MM.1S (cell line): ENCODE results near the gene RELL1.

Source experiments
- DNase-seq: peaks from one replicate; pipeline ENCODE4 v3.0.0-alpha.2; 2015
- H2AFZ ChIP-seq: fragments of 300-600 bp; sonication (generic); 2 replicates; pipeline ENCODE4 v1.6.0; 2016; ENCODE audit warnings: antibody characterized with exemption, low read length
- H3F3A ChIP-seq: fragments of 300-600 bp; sonication (generic); 2 replicates; pipeline ENCODE4 v1.6.1; 2016; ENCODE audit warnings: mild to moderate bottlenecking, antibody characterized with exemption, low read length, moderate library complexity, mixed read lengths; ENCODE audit not compliant: insufficient read depth
- H3K27ac ChIP-seq: fragments of 300-600 bp; sonication (generic); 2 replicates; pipeline ENCODE4 v1.5.1; 2016; ENCODE audit warnings: mild to moderate bottlenecking, low read length
- H3K27me3 ChIP-seq: fragments of 300-600 bp; sonication (generic); replicated peaks from 2 replicates; pipeline ENCODE4 v1.6.0; 2016; ENCODE audit warnings: low read length; ENCODE audit not compliant: insufficient read depth
- H3K36me3 ChIP-seq: fragments of 300-600 bp; sonication (generic); replicated peaks from 2 replicates; pipeline ENCODE4 v1.6.1; 2016; ENCODE audit warnings: mild to moderate bottlenecking, low read length, mixed read lengths; ENCODE audit not compliant: insufficient read depth
- H3K4me1 ChIP-seq: fragments of 300-600 bp; sonication (generic); 2 replicates; pipeline ENCODE4 v1.6.1; 2016; ENCODE audit warnings: low read length, mixed read lengths
- H3K4me2 ChIP-seq: fragments of 300-600 bp; sonication (generic); 2 replicates; pipeline ENCODE4 v1.6.0; 2016; ENCODE audit warnings: low read depth, low read length
- H3K4me3 ChIP-seq: fragments of 300-600 bp; sonication (generic); 2 replicates; pipeline ENCODE4 v1.5.1; 2016; ENCODE audit warnings: low read length, mixed read lengths
- H3K79me2 ChIP-seq: fragments of 300-600 bp; sonication (generic); 2 replicates; pipeline ENCODE4 v1.6.1; 2016; ENCODE audit warnings: mixed run types, low read length, mixed read lengths
- H3K9ac ChIP-seq: fragments of 300-600 bp; sonication (generic); 2 replicates; pipeline ENCODE4 v1.6.1; 2016; ENCODE audit warnings: low read length, mixed read lengths
- H3K9me2 ChIP-seq: fragments of 300-600 bp; sonication (generic); replicated peaks from 2 replicates; pipeline ENCODE4 v1.6.1; 2016; ENCODE audit warnings: mild to moderate bottlenecking, low read length, mixed read lengths; ENCODE audit not compliant: insufficient read depth
- H3K9me3 ChIP-seq: fragments of 300-600 bp; sonication (generic); replicated peaks from 2 replicates; pipeline ENCODE4 v1.6.1; 2016; ENCODE audit warnings: mild to moderate bottlenecking, low read length, mixed read lengths; ENCODE audit not compliant: insufficient read depth
- H4K20me1 ChIP-seq: fragments of 300-600 bp; sonication (generic); 2 replicates; pipeline ENCODE4 v1.6.1; 2016; ENCODE audit warnings: mild to moderate bottlenecking, low read length, moderate library complexity, mixed read lengths; ENCODE audit not compliant: insufficient read depth
- EZH2 ChIP-seq: fragments of 300-600 bp; sonication (generic); optimal IDR thresholded peaks from 2 replicates; pipeline ENCODE3; 2017; ENCODE audit warnings: low read depth, mild to moderate bottlenecking, antibody characterized with exemption, low read length, mixed read lengths
- EZH2phosphoT487 ChIP-seq: fragments of 300-600 bp; sonication (generic); IDR thresholded peaks from 2 replicates; pipeline ENCODE4 v1.6.1; 2018; ENCODE audit warnings: antibody characterized with exemption, low read length
- TF ChIP-seq, protein P1 (sequence below): fragments of 300-600 bp; sonication (generic); IDR thresholded peaks from 2 replicates; pipeline ENCODE4 v1.5.1; 2016; ENCODE audit warnings: antibody characterized with exemption, low read length, mixed read lengths

Gene RELL1

DNA sequence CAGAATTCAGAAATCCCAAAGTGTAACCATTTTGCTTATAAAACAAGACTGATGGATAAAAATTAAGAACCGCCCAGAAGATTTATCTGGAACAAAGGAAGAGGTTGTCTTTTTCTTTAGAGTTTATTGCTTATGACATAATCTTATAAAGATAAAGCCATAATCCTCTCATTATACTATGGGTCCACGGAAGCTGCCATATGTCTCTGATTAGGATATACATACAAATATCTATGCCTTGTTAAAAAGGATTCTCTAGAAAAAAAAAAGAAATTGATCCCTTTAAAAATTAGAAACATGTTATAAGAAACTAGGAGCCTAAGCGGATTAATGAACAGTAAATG is 70.5 kb downstream of the RELL1 start:
- Histone ChIP-seq H3K79me2 (no peaks in the 10 kb centered on the region), H3K27ac (no peak overlapping the region)

GRCh38 chr4:37615059-37615719 is 71.0 kb downstream of the RELL1 start:
- TF ChIP-seq, protein P1, sequence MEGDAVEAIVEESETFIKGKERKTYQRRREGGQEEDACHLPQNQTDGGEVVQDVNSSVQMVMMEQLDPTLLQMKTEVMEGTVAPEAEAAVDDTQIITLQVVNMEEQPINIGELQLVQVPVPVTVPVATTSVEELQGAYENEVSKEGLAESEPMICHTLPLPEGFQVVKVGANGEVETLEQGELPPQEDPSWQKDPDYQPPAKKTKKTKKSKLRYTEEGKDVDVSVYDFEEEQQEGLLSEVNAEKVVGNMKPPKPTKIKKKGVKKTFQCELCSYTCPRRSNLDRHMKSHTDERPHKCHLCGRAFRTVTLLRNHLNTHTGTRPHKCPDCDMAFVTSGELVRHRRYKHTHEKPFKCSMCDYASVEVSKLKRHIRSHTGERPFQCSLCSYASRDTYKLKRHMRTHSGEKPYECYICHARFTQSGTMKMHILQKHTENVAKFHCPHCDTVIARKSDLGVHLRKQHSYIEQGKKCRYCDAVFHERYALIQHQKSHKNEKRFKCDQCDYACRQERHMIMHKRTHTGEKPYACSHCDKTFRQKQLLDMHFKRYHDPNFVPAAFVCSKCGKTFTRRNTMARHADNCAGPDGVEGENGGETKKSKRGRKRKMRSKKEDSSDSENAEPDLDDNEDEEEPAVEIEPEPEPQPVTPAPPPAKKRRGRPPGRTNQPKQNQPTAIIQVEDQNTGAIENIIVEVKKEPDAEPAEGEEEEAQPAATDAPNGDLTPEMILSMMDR = no peak
- TF ChIP-seq EZH2phosphoT487 (no peak), EZH2 (no peak)
- DNase-seq = no peak

More for the DNA sequence above, 70.5 kb downstream of the RELL1 start:
- TF ChIP-seq, protein P1 = no peak
- TF ChIP-seq EZH2 (no peak), EZH2phosphoT487 (no peak)
- Histone ChIP-seq H4K20me1 (no peaks in the 10 kb centered on the region), H3K9me3 (no peaks in the 10 kb centered on the region), H3K4me2 (no peak overlapping the region), H3K4me3 (no peak overlapping the region), H3K9ac (no peak overlapping the region), H3K36me3 (no peaks in the 10 kb centered on the region), H3K9me2 (no peaks in the 10 kb centered on the region), H3F3A (no peaks in the 10 kb centered on the region), H2AFZ (no peak overlapping the region), H3K4me1 (no peaks in the 10 kb centered on the region), H3K27me3 (no peaks in the 10 kb centered on the region)
- no peak for DNase-seq

GRCh38 chr4:37612811-37613210 is 73.4 kb downstream of the RELL1 start:
- Histone ChIP-seq H3K36me3 (no peaks in the 10 kb centered on the region), H3K4me1 (no peaks in the 10 kb centered on the region), H3K9ac (no peak overlapping the region), H4K20me1 (no peaks in the 10 kb centered on the region), H2AFZ (no peak overlapping the region), H3K4me2 (no peak overlapping the region), H3K27ac (no peak overlapping the region), H3K79me2 (no peaks in the 10 kb centered on the region), H3K27me3 (no peaks in the 10 kb centered on the region), H3F3A (no peaks in the 10 kb centered on the region), H3K9me2 (no peaks in the 10 kb centered on the region), H3K9me3 (no peaks in the 10 kb centered on the region), H3K4me3 (no peak overlapping the region)
- no peak for TF ChIP-seq EZH2phosphoT487
- no peak for TF ChIP-seq EZH2
- TF ChIP-seq, protein P1 = no peak
- no peak for DNase-seq

More at GRCh38 chr4:37615059-37615719, 71.0 kb downstream of the RELL1 start:
- Histone ChIP-seq H3K9me2 (no peaks in the 10 kb centered on the region), H3K79me2 (no peaks in the 10 kb centered on the region), H3K27me3 (no peaks in the 10 kb centered on the region), H3K4me2 (no peak overlapping the region), H3F3A (no peaks in the 10 kb centered on the region), H3K36me3 (no peaks in the 10 kb centered on the region), H4K20me1 (no peaks in the 10 kb centered on the region), H3K4me1 (no peaks in the 10 kb centered on the region), H2AFZ (no peak overlapping the region), H3K4me3 (no peak overlapping the region), H3K27ac (no peak overlapping the region), H3K9me3 (no peaks in the 10 kb centered on the region), H3K9ac (no peak overlapping the region)
